Measurements from ENCODE around the gene SLC35G2. TPM values are rescaled to one million over a fixed set of nuclear protein-coding genes. Genes with fewer than 3 reads are reported as not detected.

SLC35G2 gene
- total RNA-seq, 1 experiment from 2014 or later, result 6.6 TPM

GRCh38 chr3:136858381-136858780 lies 39.5 kb downstream of the SLC35G2 start:
- Histone ChIP-seq H3K56ac (ENCODE audit: insufficient read length, low read depth, low read length) (no peak overlapping the region), H3T11ph (ENCODE audit: low read length) (no peak overlapping the region), H3K9me3 (ENCODE audit: control insufficient read depth, low read depth, low read length) (no peaks in the 10 kb centered on the region), H3K4ac (ENCODE audit: low read depth, low read length) (no peak overlapping the region), H2AK5ac (ENCODE audit: insufficient read length, low read length) (no peak overlapping the region), H3K14ac (ENCODE audit: insufficient read depth, low read length) (no peak overlapping the region), H3K18ac (ENCODE audit: insufficient read length, low read depth, low read length) (no peak overlapping the region), H2AFZ (ENCODE audit: low read length) (no peak overlapping the region), H3K27ac (ENCODE audit: insufficient read length, low read depth, low read length) (no peak overlapping the region), H3K79me1 (ENCODE audit: insufficient read depth, low read depth, low read length, poor library complexity, severe bottlenecking) (peaks cover 3% of the 10 kb centered on the region), H3K27me3 (ENCODE audit: insufficient read depth, low read length) (no peaks in the 10 kb centered on the region), H2BK5ac (ENCODE audit: insufficient read length, low read length) (no peak overlapping the region), H3K4me2 (ENCODE audit: insufficient read depth, insufficient read length, low read length) (no peak overlapping the region), H3K9ac (ENCODE audit: extremely low read depth, insufficient read length, low read length) (no peak overlapping the region), H4K20me1 (ENCODE audit: control insufficient read depth, insufficient read depth, insufficient read length) (no peaks in the 10 kb centered on the region), H2BK15ac (ENCODE audit: low read depth, low read length) (no peak overlapping the region), H2BK12ac (ENCODE audit: insufficient read length, low read depth, low read length) (no peak overlapping the region), H2BK20ac (ENCODE audit: low read depth, low read length, poor library complexity, severe bottlenecking) (no peak overlapping the region), H3K23me2 (ENCODE audit: insufficient read length, low read depth, low read length, poor library complexity, severe bottlenecking) (peaks cover 14% of the 10 kb centered on the region), H2BK120ac (ENCODE audit: low read depth, low read length, poor library complexity, severe bottlenecking) (no peak overlapping the region), H4K5ac (ENCODE audit: insufficient read length, low read depth, low read length) (no peak overlapping the region), H3K23ac (ENCODE audit: insufficient read length, low read depth, low read length) (no peak overlapping the region), H4K8ac (replicated peaks; ENCODE audit: insufficient read length, low read depth, low read length) (no peak overlapping the region), H4K91ac (ENCODE audit: insufficient read length, low read depth, low read length) (no peak overlapping the region), H3K79me2 (ENCODE audit: insufficient read depth, low read length) (peaks cover 4% of the 10 kb centered on the region; the same call in 1 of the 2 replicates), H3K4me1 (ENCODE audit: insufficient read depth, low read length) (peaks cover 2% of the 10 kb centered on the region; the same call in 1 of the 2 replicates)
- Mint-ChIP-seq H3K4me1 (peaks cover 26 to 40% of the 10 kb centered on the region in 2 experiments), H3K9me3 (no peaks in the 10 kb centered on the region), H3K27ac (no peak overlapping the region), H3K4me3 (no peak overlapping the region), H3K36me3 (ENCODE audit: insufficient read depth in 1 of 3, low read depth in 3 of 3) (peaks cover 10 to 21% (median 14%) of the 10 kb centered on the region in 3 experiments; a peak in 6 of 7 replicates), H3K27me3 (ENCODE audit: low read depth) (no peaks in the 10 kb centered on the region)
- TF ChIP-seq, protein P1, sequence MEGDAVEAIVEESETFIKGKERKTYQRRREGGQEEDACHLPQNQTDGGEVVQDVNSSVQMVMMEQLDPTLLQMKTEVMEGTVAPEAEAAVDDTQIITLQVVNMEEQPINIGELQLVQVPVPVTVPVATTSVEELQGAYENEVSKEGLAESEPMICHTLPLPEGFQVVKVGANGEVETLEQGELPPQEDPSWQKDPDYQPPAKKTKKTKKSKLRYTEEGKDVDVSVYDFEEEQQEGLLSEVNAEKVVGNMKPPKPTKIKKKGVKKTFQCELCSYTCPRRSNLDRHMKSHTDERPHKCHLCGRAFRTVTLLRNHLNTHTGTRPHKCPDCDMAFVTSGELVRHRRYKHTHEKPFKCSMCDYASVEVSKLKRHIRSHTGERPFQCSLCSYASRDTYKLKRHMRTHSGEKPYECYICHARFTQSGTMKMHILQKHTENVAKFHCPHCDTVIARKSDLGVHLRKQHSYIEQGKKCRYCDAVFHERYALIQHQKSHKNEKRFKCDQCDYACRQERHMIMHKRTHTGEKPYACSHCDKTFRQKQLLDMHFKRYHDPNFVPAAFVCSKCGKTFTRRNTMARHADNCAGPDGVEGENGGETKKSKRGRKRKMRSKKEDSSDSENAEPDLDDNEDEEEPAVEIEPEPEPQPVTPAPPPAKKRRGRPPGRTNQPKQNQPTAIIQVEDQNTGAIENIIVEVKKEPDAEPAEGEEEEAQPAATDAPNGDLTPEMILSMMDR (conservative IDR thresholded peaks at IDR 0.05), result no peak
- DNase-seq, result no peak

All from H9 (cell line).